ENCODE measurements around the gene RASA3.
"Not testable (repeated sequence)": the region's sequence is repeated elsewhere in the genome, so short reads cannot be mapped to it uniquely, and the experiment has no call there.

Gene RASA3

GRCh38 chr13:114134944-114135610 is 2.7 kb upstream of the RASA3 start:
- H3K9me3 Mint-ChIP-seq: no peaks in the 10 kb centered on the region
- H3K36me3 Mint-ChIP-seq (ENCODE audit: low read depth): no peaks in the 10 kb centered on the region
- no peak overlapping the region for H3K4me3 Mint-ChIP-seq
- peaks cover 50% of the 10 kb centered on the region for H3K4me1 Mint-ChIP-seq
- H3K27me3 Mint-ChIP-seq (ENCODE audit: low read depth, poor library complexity): peaks cover 7% of the 10 kb centered on the region
- H3K27ac Mint-ChIP-seq: peak overlapping the region; percentile 21
- TF ChIP-seq, protein P1, sequence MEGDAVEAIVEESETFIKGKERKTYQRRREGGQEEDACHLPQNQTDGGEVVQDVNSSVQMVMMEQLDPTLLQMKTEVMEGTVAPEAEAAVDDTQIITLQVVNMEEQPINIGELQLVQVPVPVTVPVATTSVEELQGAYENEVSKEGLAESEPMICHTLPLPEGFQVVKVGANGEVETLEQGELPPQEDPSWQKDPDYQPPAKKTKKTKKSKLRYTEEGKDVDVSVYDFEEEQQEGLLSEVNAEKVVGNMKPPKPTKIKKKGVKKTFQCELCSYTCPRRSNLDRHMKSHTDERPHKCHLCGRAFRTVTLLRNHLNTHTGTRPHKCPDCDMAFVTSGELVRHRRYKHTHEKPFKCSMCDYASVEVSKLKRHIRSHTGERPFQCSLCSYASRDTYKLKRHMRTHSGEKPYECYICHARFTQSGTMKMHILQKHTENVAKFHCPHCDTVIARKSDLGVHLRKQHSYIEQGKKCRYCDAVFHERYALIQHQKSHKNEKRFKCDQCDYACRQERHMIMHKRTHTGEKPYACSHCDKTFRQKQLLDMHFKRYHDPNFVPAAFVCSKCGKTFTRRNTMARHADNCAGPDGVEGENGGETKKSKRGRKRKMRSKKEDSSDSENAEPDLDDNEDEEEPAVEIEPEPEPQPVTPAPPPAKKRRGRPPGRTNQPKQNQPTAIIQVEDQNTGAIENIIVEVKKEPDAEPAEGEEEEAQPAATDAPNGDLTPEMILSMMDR (IDR thresholded peaks at IDR 0.05): no peak
- no peak for DNase-seq

DNA sequence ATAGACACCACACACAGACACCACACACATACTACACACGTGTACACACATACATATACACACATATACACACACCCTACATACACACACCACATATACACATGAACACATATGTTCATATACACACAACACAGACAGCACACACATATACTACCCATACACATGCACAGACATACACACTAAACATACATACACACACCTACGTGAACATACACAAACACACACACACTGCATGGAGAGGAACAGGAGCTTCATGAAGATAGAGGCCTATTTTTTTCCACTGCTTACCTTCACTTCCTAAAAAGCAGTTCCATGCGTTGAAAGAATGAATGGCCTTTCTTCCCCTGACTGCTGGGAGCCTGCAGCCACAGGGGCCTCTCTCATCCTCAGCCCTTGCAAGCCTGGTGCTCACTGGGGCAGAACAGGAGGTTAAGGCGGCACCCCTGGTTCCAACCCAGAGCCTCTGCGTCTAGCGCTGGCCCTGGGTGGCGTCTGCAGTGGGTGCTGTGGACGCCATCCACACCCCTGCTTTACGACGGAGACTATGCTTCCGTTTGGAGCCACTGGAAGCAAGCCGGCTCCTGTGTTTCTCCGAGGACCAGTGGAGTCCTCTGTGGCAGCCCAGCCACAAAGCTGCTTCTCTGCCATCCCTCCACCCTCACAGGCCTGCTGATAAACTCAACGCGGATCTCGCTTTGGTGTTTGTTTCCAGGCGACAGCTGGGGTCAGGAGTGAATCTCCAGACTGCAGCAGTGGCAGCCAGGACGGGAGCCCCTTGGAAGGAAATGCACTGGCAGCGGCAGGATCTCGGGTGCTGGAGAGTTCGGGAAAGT is 1.9 kb upstream of the RASA3 start:
- H3K36me3 Mint-ChIP-seq (ENCODE audit: low read depth): no peaks in the 10 kb centered on the region
- TF ChIP-seq, protein P1 (IDR thresholded peaks at IDR 0.05): no peak
- peak overlapping the region; percentile 70 for H3K4me3 Mint-ChIP-seq
- no peaks in the 10 kb centered on the region for H3K9me3 Mint-ChIP-seq
- peak; percentile 56 for DNase-seq
- H3K4me1 Mint-ChIP-seq: peaks cover 57% of the 10 kb centered on the region
- peaks cover 4% of the 10 kb centered on the region for H3K27me3 Mint-ChIP-seq (ENCODE audit: low read depth, poor library complexity)
- peak overlapping the region; percentile 7 for H3K27ac Mint-ChIP-seq

- peaks cover 65% of the 10 kb centered on the region for H3K4me1 Mint-ChIP-seq
- DNase-seq; H3K27me3 Mint-ChIP-seq (ENCODE audit: low read depth, poor library complexity); H3K36me3 Mint-ChIP-seq (ENCODE audit: low read depth); H3K27ac Mint-ChIP-seq; H3K9me3 Mint-ChIP-seq: not testable (repeated sequence)
- peak overlapping the region; percentile 70 for H3K4me3 Mint-ChIP-seq
Observed at GRCh38 chr13:114133552-114133951, 1.1 kb upstream of the RASA3 start.

DNA sequence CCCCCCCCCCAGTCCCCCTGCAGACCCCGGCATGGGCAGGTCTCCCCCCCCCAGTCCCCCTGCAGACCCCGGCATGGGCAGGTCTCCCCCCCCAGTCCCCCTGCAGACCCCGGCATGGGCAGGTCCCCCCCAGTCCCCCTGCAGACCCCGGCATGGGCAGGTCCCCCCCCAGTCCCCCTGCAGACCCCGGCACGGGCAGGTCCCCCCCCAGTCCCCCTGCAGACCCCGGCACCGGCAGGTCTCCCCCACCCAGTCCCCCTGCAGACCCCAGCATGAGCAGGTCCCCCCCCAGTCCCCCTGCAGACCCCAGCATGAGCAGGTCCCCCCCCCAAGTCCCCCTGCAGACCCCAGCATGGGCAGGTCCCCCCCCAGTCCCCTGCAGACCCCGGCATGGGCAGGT is 703 bp upstream of the RASA3 start:
- H3K4me1 Mint-ChIP-seq: peaks cover 69% of the 10 kb centered on the region
- not testable (repeated sequence) for H3K27me3 Mint-ChIP-seq (ENCODE audit: low read depth, poor library complexity); H3K4me3 Mint-ChIP-seq; H3K36me3 Mint-ChIP-seq (ENCODE audit: low read depth); H3K9me3 Mint-ChIP-seq; DNase-seq; H3K27ac Mint-ChIP-seq

DNA sequence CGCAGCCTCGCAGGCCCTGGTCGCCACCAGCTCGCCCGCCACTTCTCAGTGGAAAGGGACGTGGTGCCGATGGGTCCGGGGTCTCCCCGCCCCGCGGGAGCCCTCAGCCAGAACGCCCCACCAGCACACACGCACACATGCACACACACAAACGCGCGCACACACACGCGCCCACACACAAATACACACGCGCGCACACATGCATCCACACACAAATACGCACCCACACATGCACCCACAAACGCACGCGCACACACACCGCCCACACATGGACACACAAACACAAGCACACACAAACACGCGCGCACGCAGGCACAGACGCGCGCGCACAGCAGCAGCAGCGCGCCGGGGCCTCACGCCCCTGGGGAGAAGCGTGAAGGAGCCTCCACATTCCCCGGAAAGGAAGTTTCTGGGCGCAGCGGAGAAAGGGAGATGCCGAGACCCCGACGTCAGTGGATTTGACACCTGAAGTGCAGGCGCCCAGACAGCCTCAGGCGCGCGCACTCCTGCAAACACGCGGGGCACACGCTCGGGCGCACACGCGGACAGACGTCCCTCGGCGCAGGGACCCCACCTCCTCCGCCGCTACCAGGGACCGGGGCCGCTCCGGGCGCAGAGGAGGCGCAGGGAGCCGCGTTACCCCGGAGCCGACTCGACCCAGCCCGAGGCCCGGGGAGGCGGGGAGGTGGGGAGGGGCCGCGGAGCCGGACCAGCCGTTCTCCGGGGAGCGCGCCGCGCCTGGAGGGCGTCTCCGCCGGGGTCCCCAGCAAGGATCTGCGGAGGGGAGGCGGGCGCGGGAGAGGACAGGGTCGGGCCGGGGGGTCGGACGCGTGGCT is 622 bp downstream of the RASA3 start:
- DNase-seq: no peak
- peaks cover 82% of the 10 kb centered on the region for H3K4me1 Mint-ChIP-seq
- H3K27me3 Mint-ChIP-seq (ENCODE audit: low read depth, poor library complexity): peaks cover 6% of the 10 kb centered on the region
- peak overlapping the region; percentile 98 for H3K4me3 Mint-ChIP-seq
- TF ChIP-seq, protein P1 (IDR thresholded peaks at IDR 0.05): no peak
- H3K36me3 Mint-ChIP-seq (ENCODE audit: low read depth): no peaks in the 10 kb centered on the region
- peak overlapping the region; percentile 73 for H3K27ac Mint-ChIP-seq
- H3K9me3 Mint-ChIP-seq: no peaks in the 10 kb centered on the region

GRCh38 chr13:114130837-114131582 is 1.4 kb downstream of the RASA3 start:
- Mint-ChIP-seq H3K27ac (peak overlapping the region; percentile 68), H3K9me3 (no peaks in the 10 kb centered on the region), H3K4me3 (peak overlapping the region; percentile 98), H3K4me1 (peaks cover 84% of the 10 kb centered on the region), H3K27me3 (ENCODE audit: low read depth, poor library complexity) (peaks cover 8% of the 10 kb centered on the region), H3K36me3 (ENCODE audit: low read depth) (no peaks in the 10 kb centered on the region)
- TF ChIP-seq, protein P1 (IDR thresholded peaks at IDR 0.05): no peak
- DNase-seq: peak; percentile 59
